ENCODE measurements around the gene CALCB.
"Not testable (repeated sequence)": the region's sequence is repeated elsewhere in the genome, so short reads cannot be mapped to it uniquely, and the experiment has no call there.

GRCh38 chr11:15031945-15032344 lies 41.4 kb upstream of the CALCB start:
- not testable (repeated sequence) for TF ChIP-seq CTCF, EZH2, EZH2phosphoT487 (IDR thresholded peaks at IDR 0.05)

Measured in neural progenitor cell (in vitro differentiated cells).